B cell (primary cell): ENCODE measurements around the gene SLC7A5. TPM values are rescaled to one million over a fixed set of nuclear protein-coding genes. Genes with fewer than 3 reads are reported as not detected.

ENCODE experiments used
- ATAC-seq: fragments of 200-7000 bp; cut with Tn5 transposase; one replicate; pipeline ENCODE4 v1.10.0; 2021; ENCODE audit warnings: low read depth, mild to moderate bottlenecking, moderate number of reproducible peaks, moderate library complexity
- CTCF ChIA-PET: fragments of 350-600 bp; sonication (Branson Sonifier 250); formaldehyde crosslinking; loops from one replicate; lab custom pipeline; 2021; ENCODE audit warnings: antibody characterized with exemption, inconsistent platforms; lab: Charles Lee
- POLR2A ChIA-PET: fragments of 350-600 bp; sonication (Branson Sonifier 250); formaldehyde crosslinking; loops from one replicate; lab custom pipeline; 2021; ENCODE audit warnings: antibody characterized with exemption; lab: Charles Lee
- DNase-seq: peaks from one replicate; pipeline ENCODE4 v3.0.0; 2013
- H2AFZ ChIP-seq: 2 replicates; pipeline ENCODE4 v1.6.1; 2012; ENCODE audit warnings: mild to moderate bottlenecking, low read depth, low read length; ENCODE audit not compliant: insufficient read depth, poor library complexity, severe bottlenecking
- H3K27ac ChIP-seq, 2 donors: 1 replicate in 1 of 2; 2 replicates in 1 of 2; pipeline ENCODE4 v1.5.1; 2012 to 2013; ENCODE audit warnings: low read length in 2 of 2, mild to moderate bottlenecking in 2 of 2, moderate library complexity in 1 of 2
- H3K27me3 ChIP-seq, 4 experiments: fragments of 200-600 bp in 1 of 4; sonication (generic) in 1 of 4; replicated peaks in 1 of 4; 1 replicate in 2 of 4; 2 replicates in 2 of 4; pipeline versions ENCODE4 v1.6.1 to v1.7.0; 2013 to 2016; ENCODE audit warnings: low read length in 3 of 4, mild to moderate bottlenecking in 2 of 4, mixed read lengths in 1 of 4, moderate library complexity in 1 of 4; ENCODE audit not compliant: insufficient read depth in 4 of 4, control insufficient read depth in 3 of 4; ENCODE audit errors: control extremely low read depth in 1 of 4
- H3K36me3 ChIP-seq, 2 experiments: replicated peaks in 1 of 2; 1 replicate in 1 of 2; 2 replicates in 1 of 2; pipeline versions ENCODE4 v1.6.1 to v1.7.1; 2013; ENCODE audit warnings: low read length in 1 of 2; ENCODE audit not compliant: insufficient read depth in 2 of 2, control insufficient read depth in 1 of 2; ENCODE audit errors: control extremely low read depth in 1 of 2, extremely low read depth in 1 of 2
- H3K4me1 ChIP-seq, 2 donors: fragments of 200-600 bp in 1 of 2; sonication (generic) in 1 of 2; 1 replicate in 1 of 2; 2 replicates in 1 of 2; pipeline versions ENCODE4 v1.5.1 to v1.6.1; 2013 to 2017; ENCODE audit warnings: low read length in 2 of 2; ENCODE audit not compliant: control insufficient read depth in 2 of 2, insufficient read depth in 2 of 2
- H3K4me2 ChIP-seq: replicated peaks from 2 replicates; pipeline ENCODE3; 2012; ENCODE audit warnings: mild to moderate bottlenecking, low read depth, low read length; ENCODE audit not compliant: poor library complexity, severe bottlenecking
- H3K4me3 ChIP-seq, 5 experiments: fragments of 200-600 bp in 1 of 5; sonication (generic) in 1 of 5; 1 replicate in 3 of 5; 2 replicates in 2 of 5; pipeline versions ENCODE4 v1.5.1 to v1.7.0; 2011 to 2016; ENCODE audit warnings: low read length in 4 of 5, mild to moderate bottlenecking in 4 of 5, low read depth in 2 of 5, control low read depth in 1 of 5, moderate library complexity in 1 of 5; ENCODE audit not compliant: insufficient read depth in 1 of 5; ENCODE audit errors: control extremely low read depth in 1 of 5, extremely low read depth in 1 of 5
- H3K79me2 ChIP-seq: fragments of 200-600 bp; sonication (generic); one replicate; pipeline ENCODE4 v1.6.0; 2016; ENCODE audit warnings: low read length; ENCODE audit not compliant: control insufficient read depth, insufficient read depth
- H3K9ac ChIP-seq: fragments of 200-600 bp; sonication (generic); 2 replicates; pipeline ENCODE4 v1.6.1; 2017; ENCODE audit warnings: mild to moderate bottlenecking, low read length, moderate library complexity
- H3K9me3 ChIP-seq, 3 donors: one replicate each; pipeline versions ENCODE4 v1.6.1 to v1.7.1; 2013; ENCODE audit warnings: low read length in 2 of 3; ENCODE audit not compliant: control insufficient read depth in 2 of 3, insufficient read depth in 1 of 3; ENCODE audit errors: control extremely low read depth in 1 of 3
- H4K20me1 ChIP-seq: 2 replicates; pipeline ENCODE4 v1.6.0; 2012; ENCODE audit warnings: mild to moderate bottlenecking, low read length; ENCODE audit not compliant: insufficient read depth, control insufficient read depth, poor library complexity, severe bottlenecking
- H3K27ac Mint-ChIP-seq: one replicate; pipeline ENCODE4 v1.8.0; 2021; ENCODE audit warnings: mixed read lengths
- H3K27me3 Mint-ChIP-seq: one replicate; pipeline ENCODE4 v1.8.0; 2021; ENCODE audit warnings: mixed read lengths
- H3K4me1 Mint-ChIP-seq: one replicate; pipeline ENCODE4 v1.8.0; 2021; ENCODE audit warnings: mixed read lengths
- H3K4me3 Mint-ChIP-seq: one replicate; pipeline ENCODE4 v1.8.0; 2021; ENCODE audit warnings: mixed read lengths
- H3K9me3 Mint-ChIP-seq: one replicate; pipeline ENCODE4 v1.8.0; 2022; ENCODE audit warnings: mixed read lengths; ENCODE audit not compliant: insufficient read depth
- CTCF ChIP-seq: fragments of 200-600 bp; IDR thresholded peaks from one replicate; pipeline ENCODE4 v1.8.0; 2022; ENCODE audit warnings: antibody characterized with exemption, mild to moderate bottlenecking
- EZH2 ChIP-seq: IDR thresholded peaks from 2 replicates; pipeline ENCODE4 v1.6.1; 2012; ENCODE audit warnings: borderline replicate concordance, low read depth, mild to moderate bottlenecking, moderate library complexity, low read length; ENCODE audit not compliant: insufficient read depth, poor library complexity, severe bottlenecking
- WGBS: methylation state at CpG from one replicate; pipeline ENCODE4 v1.1.5; 2013; ENCODE audit warnings: missing lambda C conversion rate; ENCODE audit not compliant: insufficient coverage; 5-methylcytosine and 5-hydroxymethylcytosine counted together
- intact Hi-C: fragments of 100-400 bp; cut with micrococcal nuclease; formaldehyde crosslinking; loops from one replicate; pipeline ENCODE4 v1.10.0; 2022
- polyA plus RNA-seq: library from polyadenylated mRNA; depleted of rRNA; stranded (reverse); fragments of >200 nt; gene quantifications from 2 replicates; pipeline ENCODE4 v1.2.3, GENCODE V29; 2012
- total RNA-seq, 2 donors: library from RNA; stranded (reverse); fragments of 120-200 nt in 1 of 2; gene quantifications; 1 replicate in 1 of 2; 2 replicates in 1 of 2; pipeline versions ENCODE4 v1.2.3 to v1.2.4, GENCODE V29; 2013 to 2022

The SLC7A5 gene
- total and polyA plus RNA-seq, 2 donors (not counting 1 experiment from before 2014, with no cell fraction given): 2.5 to 20.9 TPM

- Mint-ChIP-seq H3K27me3 (no peaks in the 10 kb centered on the region), H3K4me1 (peaks cover 3% of the 10 kb centered on the region), H3K27ac (no peak overlapping the region), H3K4me3 (no peak overlapping the region), H3K9me3 (no peaks in the 10 kb centered on the region)
- H3K4me1 ChIP-seq: peaks cover 2 to 5% of the 10 kb centered on the region in 2 donors
- no peak overlapping the region for H3K27ac ChIP-seq
- peaks cover 0 to 5% (median 0%) of the 10 kb centered on the region in 4 experiments for H3K27me3 ChIP-seq
- no peak overlapping the region for H3K4me3 ChIP-seq
- no peaks in the 10 kb centered on the region for H4K20me1 ChIP-seq
- no peak overlapping the region for H2AFZ ChIP-seq
- no peak for DNase-seq
- ATAC-seq: no peak
- H3K36me3 ChIP-seq: no peaks in the 10 kb centered on the region
- POLR2A ChIA-PET: no interaction called here
- H3K79me2 ChIP-seq: no peaks in the 10 kb centered on the region
- 95% methylated on average over 13 of the region's 15 CpGs for WGBS
- TF ChIP-seq CTCF (no peak), EZH2 (no peak)
- intact Hi-C loops: no loop called here
- CTCF ChIA-PET: no interaction called here
- H3K4me2 ChIP-seq: no peak overlapping the region
- H3K9me3 ChIP-seq: peaks cover 0 to 29% (median 21%) of the 10 kb centered on the region in 3 donors
- H3K9ac ChIP-seq: no peak overlapping the region
These were observed 50.0 kb downstream of the SLC7A5 start for GRCh38 chr16:87819282-87819681.

GRCh38 chr16:87818533-87819161, 50.7 kb downstream of the SLC7A5 start:
- ATAC-seq: no peak
- Histone ChIP-seq H3K4me1 (peaks cover 2 to 5% of the 10 kb centered on the region in 2 donors), H3K27me3 (peaks cover 0 to 5% (median 0%) of the 10 kb centered on the region in 4 experiments), H3K4me2 (no peak overlapping the region), H4K20me1 (no peaks in the 10 kb centered on the region), H3K4me3 (no peak overlapping the region), H3K9me3 (peaks cover 0 to 29% (median 21%) of the 10 kb centered on the region in 3 donors), H3K9ac (no peak overlapping the region), H2AFZ (no peak overlapping the region), H3K36me3 (no peaks in the 10 kb centered on the region), H3K79me2 (no peaks in the 10 kb centered on the region), H3K27ac (no peak overlapping the region)
- ChIA-PET CTCF (interaction anchor here (0.6 kb wide), 1 partner anchor 39 kb away, joined by 3 read pairs; no protein-coding TSS in a partner anchor), POLR2A (no interaction called here)
- no peak overlapping the region for H3K27ac Mint-ChIP-seq
- no peak overlapping the region for H3K4me3 Mint-ChIP-seq
- H3K9me3 Mint-ChIP-seq: no peaks in the 10 kb centered on the region
- peaks cover 3% of the 10 kb centered on the region for H3K4me1 Mint-ChIP-seq
- intact Hi-C loops: no loop called here
- TF ChIP-seq CTCF (no peak), EZH2 (no peak)
- no peak for DNase-seq
- no peaks in the 10 kb centered on the region for H3K27me3 Mint-ChIP-seq
- WGBS: 89% methylated on average over 15 of the region's 16 CpGs
